HepG2 (cell line): Measurements from ENCODE around the gene RPS25. TPM values are rescaled to one million over a fixed set of nuclear protein-coding genes. Genes with fewer than 3 reads are reported as not detected.

Source experiments
- AHDC1 ChIP-seq: sonication (generic); formaldehyde crosslinking; IDR thresholded peaks from 2 replicates; pipeline ENCODE4 v1.5.1; 2020; ENCODE audit warnings: mild to moderate bottlenecking, missing genetic modification reagents, borderline replicate concordance
- BORCS8-MEF2B ChIP-seq: sonication (generic); formaldehyde crosslinking; IDR thresholded peaks from 2 replicates; pipeline ENCODE4 v1.8.0; 2022; ENCODE audit warnings: mild to moderate bottlenecking, missing genetic modification reagents
- FOXM1 ChIP-seq: sonication (generic); formaldehyde crosslinking; IDR thresholded peaks from 2 replicates; pipeline ENCODE4 v1.5.0; 2020; ENCODE audit warnings: missing genetic modification reagents
- HES4 ChIP-seq: sonication (generic); formaldehyde crosslinking; IDR thresholded peaks from 2 replicates; pipeline ENCODE4 v1.9.0; 2021; ENCODE audit warnings: mild to moderate bottlenecking, missing genetic modification reagents, borderline replicate concordance
- NFE2 ChIP-seq: sonication (generic); formaldehyde crosslinking; IDR thresholded peaks from 2 replicates; pipeline ENCODE4 v1.4.0; 2020; ENCODE audit warnings: missing genetic modification reagents
- NFYC ChIP-seq: IDR thresholded peaks from 2 replicates; pipeline ENCODE4 v1.6.1; 2016; ENCODE audit warnings: missing genetic modification reagents, missing compliant biosample characterization
- TRAFD1 ChIP-seq: sonication (generic); formaldehyde crosslinking; IDR thresholded peaks from 2 replicates; pipeline ENCODE4 v1.5.1; 2020; ENCODE audit warnings: missing genetic modification reagents, mild to moderate bottlenecking, borderline replicate concordance
- ZNF776 ChIP-seq: sonication (generic); formaldehyde crosslinking; IDR thresholded peaks from 2 replicates; pipeline ENCODE4 v1.4.0; 2020; ENCODE audit warnings: mild to moderate bottlenecking, missing genetic modification reagents
- polyA plus RNA-seq, 8 experiments: library from polyadenylated mRNA; depleted of rRNA in 3 of 8; stranded (reverse) in 7 of 8; unstranded in 1 of 8; fragments of >200 nt; fragmentation: Illumina TruSeq in 4 of 8; extraction: Trizol in 4 of 8; gene quantifications; 2 replicates each; pipeline versions ENCODE4 v1.2.1 to v1.2.3, GENCODE V29; 2011 to 2016; ENCODE audit warnings: low read depth in 4 of 8, missing spikeins in 1 of 8, mixed read lengths in 1 of 8; ENCODE audit not compliant: insufficient read depth in 1 of 8
- total RNA-seq, 5 experiments: library from RNA; depleted of rRNA; stranded (reverse); fragments of >200 nt; fragmentation: Illumina TruSeq; extraction: Trizol; gene quantifications; 2 replicates each; pipeline ENCODE4 v1.2.3, GENCODE V29; 2016; ENCODE audit warnings: low read depth in 1 of 5

The RPS25 gene
- total and polyA plus RNA-seq, 2 of the 13 experiments (the other 11 are each of a cell fraction or from before 2014, with no cell fraction given): 839 to 1,415 TPM

DNA sequence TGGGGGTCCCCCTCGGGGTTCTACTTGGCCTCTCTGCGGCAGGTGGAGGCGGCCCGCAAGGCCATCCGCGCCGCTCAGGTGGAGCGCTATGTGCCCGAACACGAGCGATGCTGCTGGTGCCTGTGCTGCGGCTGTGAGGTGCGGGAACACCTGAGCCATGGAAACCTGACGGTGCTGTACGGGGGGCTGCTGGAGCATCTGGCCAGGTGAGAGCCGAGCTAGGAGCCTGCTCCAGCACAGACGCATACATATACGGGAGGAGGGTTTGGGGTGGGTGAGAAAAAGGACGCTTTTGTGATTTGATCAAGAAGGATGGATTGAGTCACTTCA, 19.8 kb downstream of the RPS25 start (continued):
- TF ChIP-seq AHDC1 (CRISPR knock-in tag) (0 out of 2 replicates have a peak, but pooled peaks have one; percentile 19), HES4 (CRISPR knock-in tag) (peak; percentile 50; the same call in 1 of the 2 replicates), BORCS8-MEF2B (CRISPR knock-in tag) (no peak), NFE2 (CRISPR knock-in tag) (no peak), TRAFD1 (CRISPR knock-in tag) (no peak), FOXM1 (CRISPR knock-in tag) (no peak), NFYC (CRISPR knock-in tag) (no peak), ZNF776 (no peak)
- TF ChIP-seq, all 625 proteins: peak for 30
